Stomach (tissue), 9 donors: ENCODE results near the gene FGD2. TPM values are rescaled to one million over a fixed set of nuclear protein-coding genes. Genes with fewer than 3 reads are reported as not detected.
"Not testable (repeated sequence)": the region's sequence is repeated elsewhere in the genome, so short reads cannot be mapped to it uniquely, and the experiment has no call there.

Experiments
- DNase-seq, 2 donors: peaks; one replicate each; pipeline versions ENCODE4 v3.0.0 to v3.0.0-alpha.2; 2013 to 2019
- H3K27ac ChIP-seq, 5 donors: fragments of 200-600 bp in 4 of 5; sonication (generic) in 4 of 5; one replicate each; pipeline ENCODE4 v1.5.1; 2013 to 2019; ENCODE audit warnings: mild to moderate bottlenecking in 1 of 5, moderate library complexity in 1 of 5
- H3K27me3 ChIP-seq, 3 donors: fragments of 200-600 bp; sonication (generic); one replicate each; pipeline ENCODE4 v1.5.1; 2017 to 2019; ENCODE audit warnings: mixed run types in 1 of 3
- H3K36me3 ChIP-seq, 4 donors: fragments of 200-600 bp; sonication (generic); 1 replicate in 3 of 4; 2 replicates in 1 of 4; pipeline ENCODE4 v1.5.1; 2016 to 2019
- H3K4me1 ChIP-seq, 4 donors: fragments of 200-600 bp; sonication (generic); one replicate each; pipeline ENCODE4 v1.5.1; 2016 to 2019
- H3K4me3 ChIP-seq, 4 donors: fragments of 200-600 bp; sonication (generic) in 3 of 4; one replicate each; pipeline ENCODE4 v1.5.1; 2016 to 2019; ENCODE audit warnings: mild to moderate bottlenecking in 1 of 4
- H3K9me3 ChIP-seq, 4 donors: fragments of 200-600 bp; sonication (generic); one replicate each; pipeline ENCODE4 v1.5.1; 2016 to 2019
- CTCF ChIP-seq, 7 experiments: fragments of 450-650 bp in 4 of 7; fragments of 200-600 bp in 3 of 7; sonication (generic) in 3 of 7; IDR thresholded peaks; one replicate each; pipeline ENCODE4 v1.5.1; 2016 to 2019; ENCODE audit warnings: antibody characterized with exemption in 7 of 7, control low read depth in 2 of 7, mild to moderate bottlenecking in 1 of 7
- EP300 ChIP-seq: sonication (generic); formaldehyde crosslinking; IDR thresholded peaks from one replicate; pipeline ENCODE4 v1.6.1; 2017; ENCODE audit warnings: antibody characterized with exemption
- POLR2A ChIP-seq, 4 donors: fragments of 450-650 bp; IDR thresholded peaks; one replicate each; pipeline ENCODE4 v1.6.1; 2016; ENCODE audit warnings: antibody characterized with exemption in 4 of 4, control low read depth in 2 of 4, mild to moderate bottlenecking in 1 of 4, moderate library complexity in 1 of 4
- POLR2AphosphoS5 ChIP-seq, 3 donors: sonication (generic); formaldehyde crosslinking; IDR thresholded peaks; one replicate each; pipeline ENCODE4 v1.6.1; 2016; ENCODE audit warnings: antibody characterized with exemption in 3 of 3
- WGBS, 5 donors: extraction: QIAGEN DNeasy Blood & Tissue Kit in 3 of 5; methylation state at CpG; one replicate each; pipeline versions ENCODE4 v1.1.5 to v1.1.7; 2013 to 2018; 5-methylcytosine and 5-hydroxymethylcytosine counted together
- intact Hi-C: fragments of 100-400 bp; cut with DNase I; formaldehyde crosslinking; loops from one replicate; pipeline ENCODE4 v1.15.1; 2023; ENCODE audit warnings: low total_unique reads
- polyA plus RNA-seq, 3 donors: library from polyadenylated mRNA; stranded (reverse); fragments of 200-250 nt; gene quantifications; one replicate each; pipeline ENCODE4 v1.2.3, GENCODE V29; 2013
- total RNA-seq, 5 donors: library from RNA; depleted of rRNA; stranded (reverse); fragments of >200 nt; gene quantifications; one replicate each; pipeline versions ENCODE4 v1.1.0 to v1.2.3, GENCODE V29; 2014 to 2016
- donor health status: healthy with polysubstance abuse.
- donor health status: Bipolar disorder and iron deficiency.
- donor health status: healthy.

FGD2 gene
- total and polyA plus RNA-seq, 8 donors: 2.6 to 34.5 (median 5.3) TPM

- H3K4me3 ChIP-seq: peak overlapping the region; percentile 91 to 100 (median 94)
- peaks cover 29 to 49% (median 43%) of the 10 kb centered on the region in 4 donors for H3K4me1 ChIP-seq
- TF ChIP-seq EP300 (no peak), CTCF (IDR thresholded peaks at IDR 0.05) (no peak), POLR2A (IDR thresholded peaks at IDR 0.05) (no peak), POLR2AphosphoS5 (IDR thresholded peaks at IDR 0.05) (no peak)
- H3K9me3 ChIP-seq: no peaks in the 10 kb centered on the region
- peak overlapping the region; percentile 97 to 99 (median 99) for H3K27ac ChIP-seq
- intact Hi-C loops: no loop called here
- 0 to 4% (median 2%) methylated on average over 8 of the region's 8 CpGs for WGBS, 5 donors
- no peak for DNase-seq
- peaks cover 0 to 8% (median 4%) of the 10 kb centered on the region in 4 donors for H3K36me3 ChIP-seq
- H3K27me3 ChIP-seq: no peaks in the 10 kb centered on the region
Measured at GRCh38 chr6:36986704-36987047, 18.8 kb upstream of the FGD2 start.

DNA sequence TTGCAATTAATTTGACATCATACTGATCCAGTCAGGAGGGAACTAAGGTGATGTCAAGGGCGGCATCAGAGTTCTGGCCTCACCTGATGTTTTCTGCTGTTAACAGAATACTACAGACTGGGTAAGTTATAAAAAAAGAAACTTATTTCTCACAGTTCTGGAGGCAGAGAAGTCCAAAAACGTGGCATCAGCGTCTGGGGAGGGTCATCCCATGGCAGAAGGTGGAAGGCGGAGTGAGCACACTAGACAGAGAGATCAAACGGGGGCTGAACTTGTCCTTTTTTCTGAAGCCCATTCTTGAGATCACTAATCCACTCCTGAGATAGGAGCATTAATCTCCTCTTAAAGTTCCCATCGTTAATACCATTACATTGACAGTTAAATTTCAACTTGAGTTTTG, 16.2 kb upstream of the FGD2 start:
- Histone ChIP-seq H3K36me3 (no peaks in the 10 kb centered on the region), H3K4me1 (peaks cover 13 to 23% (median 21%) of the 10 kb centered on the region in 4 donors), H3K27ac (no peak overlapping the region), H3K27me3 (no peaks in the 10 kb centered on the region), H3K4me3 (no peak overlapping the region), H3K9me3 (no peaks in the 10 kb centered on the region)
- TF ChIP-seq POLR2A (IDR thresholded peaks at IDR 0.05) (no peak), CTCF (IDR thresholded peaks at IDR 0.05) (no peak)
- no peak for DNase-seq
- WGBS, 5 donors: 77 to 88% (median 86%) methylated on average over 6 of the region's 6 CpGs
- intact Hi-C loops: no loop called here

DNA sequence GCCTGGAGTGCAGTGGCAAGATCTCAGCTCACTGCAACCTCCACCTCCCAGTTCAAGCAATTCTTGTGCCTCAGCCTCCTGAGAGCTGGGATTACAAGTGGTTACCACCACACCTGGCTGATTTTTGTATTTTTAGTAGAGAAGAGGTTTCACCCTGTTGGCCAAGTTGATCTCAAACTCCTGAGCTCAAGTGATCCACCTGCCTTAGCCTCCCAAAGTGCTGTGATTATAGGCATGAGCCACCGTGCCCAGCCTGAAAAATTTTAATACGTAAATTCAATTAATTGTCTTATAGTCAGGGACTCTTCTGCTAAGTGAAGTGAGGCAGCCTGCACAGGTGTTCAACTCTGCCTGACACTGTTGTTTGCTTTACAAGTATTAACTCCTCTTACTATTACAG, 15.1 kb upstream of the FGD2 start:
- intact Hi-C loops, H3K27me3 ChIP-seq, H3K36me3 ChIP-seq, H3K27ac ChIP-seq, H3K9me3 ChIP-seq, DNase-seq, H3K4me3 ChIP-seq: not testable (repeated sequence)
- 81 to 94% (median 83%) methylated on average over 2 of the region's 2 CpGs for WGBS, 5 donors
- peaks cover 8 to 14% (median 13%) of the 10 kb centered on the region in 4 donors for H3K4me1 ChIP-seq

DNA sequence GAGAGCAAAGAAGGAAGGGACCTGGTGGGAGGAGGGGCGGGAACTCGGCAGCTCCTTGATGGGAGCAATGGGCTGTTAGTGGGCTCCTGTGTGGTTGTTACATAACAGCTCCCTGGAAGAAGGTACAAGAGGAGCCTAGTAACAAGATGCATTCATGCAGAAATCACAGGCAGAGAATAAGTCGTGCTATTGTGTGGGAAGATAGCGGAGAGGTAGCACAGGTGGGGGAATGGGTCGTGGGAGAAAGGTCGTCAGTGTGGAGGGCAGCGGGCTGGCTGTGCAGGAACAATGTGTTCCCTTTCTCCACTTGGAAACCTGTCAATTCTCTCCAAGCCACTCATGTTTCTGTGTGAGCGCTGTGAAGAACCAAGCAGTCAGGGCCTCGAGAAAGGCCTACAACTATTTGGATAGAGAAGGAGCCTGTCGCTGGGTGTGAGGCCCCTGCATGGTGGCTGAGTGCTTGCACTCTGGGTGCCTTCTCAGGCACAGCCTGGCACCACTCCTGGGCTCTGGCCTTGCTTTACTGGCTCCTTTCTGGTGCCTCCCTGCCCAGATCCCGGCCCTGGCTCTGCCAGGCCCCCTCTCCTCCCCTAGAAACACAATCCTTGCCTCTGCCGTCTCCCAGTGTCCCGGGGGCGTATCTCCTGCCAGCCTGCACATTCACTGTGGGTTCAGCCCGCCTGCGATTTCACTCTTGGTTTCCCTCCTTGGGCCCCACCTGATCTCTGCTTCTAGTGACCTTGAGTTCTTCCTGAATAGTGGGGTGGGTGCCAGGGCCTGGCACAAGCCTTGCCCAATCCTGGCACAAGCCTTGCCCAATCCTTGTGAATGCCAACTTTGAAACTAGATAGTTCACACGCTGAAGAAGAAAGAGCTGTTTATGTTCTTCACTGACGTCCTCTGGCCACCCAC, 7.4 kb upstream of the FGD2 start:
- 33 to 50% (median 46%) methylated on average over 17 to 18 of the region's 18 CpGs for WGBS, 5 donors
- peak overlapping the region; percentile 48 to 87 (median 61) for H3K27ac ChIP-seq

More for the DNA sequence above, 7.4 kb upstream of the FGD2 start:
- intact Hi-C loops: no loop called here
- peaks cover 13 to 23% (median 17%) of the 10 kb centered on the region in 4 donors for H3K4me1 ChIP-seq
- no peak overlapping the region for H3K4me3 ChIP-seq
- TF ChIP-seq POLR2A (IDR thresholded peaks at IDR 0.05): no peak
- TF ChIP-seq POLR2AphosphoS5 (IDR thresholded peaks at IDR 0.05): peak in 2 of 3 donors; percentile 23 to 36
- no peak for TF ChIP-seq EP300
- TF ChIP-seq CTCF (IDR thresholded peaks at IDR 0.05): no peak
- H3K9me3 ChIP-seq: no peaks in the 10 kb centered on the region
- no peaks in the 10 kb centered on the region for H3K36me3 ChIP-seq
- peak; percentile 64 to 86 for DNase-seq
- H3K27me3 ChIP-seq: no peaks in the 10 kb centered on the region
